Transverse colon (tissue), 4 donors: ENCODE data around the gene PLA2G4B.

ENCODE experiments used
- EP300 ChIP-seq: sonication (generic); formaldehyde crosslinking; IDR thresholded peaks from one replicate; pipeline ENCODE4 v1.6.1; 2017; ENCODE audit warnings: antibody characterized with exemption, low read depth
- POLR2AphosphoS5 ChIP-seq, 3 donors: sonication (generic); formaldehyde crosslinking; IDR thresholded peaks; one replicate each; pipeline ENCODE4 v1.6.1; 2016; ENCODE audit warnings: antibody characterized with exemption in 3 of 3
- TF ChIP-seq, protein P1 (sequence below), 5 experiments: fragments of 200-600 bp in 3 of 5; fragments of 450-650 bp in 2 of 5; sonication (generic) in 3 of 5; IDR thresholded peaks; 1 replicate in 2 of 5; 2 replicates in 3 of 5; pipeline ENCODE4 v1.5.1; 2016 to 2017; ENCODE audit warnings: antibody characterized with exemption in 5 of 5, inconsistent platforms in 3 of 5, mild to moderate bottlenecking in 2 of 5, moderate library complexity in 1 of 5

DNA sequence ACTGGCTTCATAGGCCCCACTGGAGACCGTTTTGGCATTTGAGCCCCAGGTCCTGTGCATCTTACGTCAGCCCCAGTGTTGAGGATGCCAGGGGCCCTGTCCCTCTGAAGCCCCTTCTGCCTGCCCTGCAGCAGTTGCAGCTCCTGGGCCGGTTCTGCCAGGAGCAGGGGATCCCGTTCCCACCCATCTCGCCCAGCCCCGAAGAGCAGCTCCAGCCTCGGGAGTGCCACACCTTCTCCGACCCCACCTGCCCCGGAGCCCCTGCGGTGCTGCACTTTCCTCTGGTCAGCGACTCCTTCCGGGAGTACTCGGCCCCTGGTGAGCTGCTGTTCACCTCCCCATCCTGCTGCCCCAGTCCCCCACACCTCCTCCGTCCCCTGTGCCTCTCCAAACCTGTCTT lies 8.6 kb downstream of the PLA2G4B start:
- TF ChIP-seq, protein P1, sequence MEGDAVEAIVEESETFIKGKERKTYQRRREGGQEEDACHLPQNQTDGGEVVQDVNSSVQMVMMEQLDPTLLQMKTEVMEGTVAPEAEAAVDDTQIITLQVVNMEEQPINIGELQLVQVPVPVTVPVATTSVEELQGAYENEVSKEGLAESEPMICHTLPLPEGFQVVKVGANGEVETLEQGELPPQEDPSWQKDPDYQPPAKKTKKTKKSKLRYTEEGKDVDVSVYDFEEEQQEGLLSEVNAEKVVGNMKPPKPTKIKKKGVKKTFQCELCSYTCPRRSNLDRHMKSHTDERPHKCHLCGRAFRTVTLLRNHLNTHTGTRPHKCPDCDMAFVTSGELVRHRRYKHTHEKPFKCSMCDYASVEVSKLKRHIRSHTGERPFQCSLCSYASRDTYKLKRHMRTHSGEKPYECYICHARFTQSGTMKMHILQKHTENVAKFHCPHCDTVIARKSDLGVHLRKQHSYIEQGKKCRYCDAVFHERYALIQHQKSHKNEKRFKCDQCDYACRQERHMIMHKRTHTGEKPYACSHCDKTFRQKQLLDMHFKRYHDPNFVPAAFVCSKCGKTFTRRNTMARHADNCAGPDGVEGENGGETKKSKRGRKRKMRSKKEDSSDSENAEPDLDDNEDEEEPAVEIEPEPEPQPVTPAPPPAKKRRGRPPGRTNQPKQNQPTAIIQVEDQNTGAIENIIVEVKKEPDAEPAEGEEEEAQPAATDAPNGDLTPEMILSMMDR (IDR thresholded peaks at IDR 0.05): no peak
- no peak for TF ChIP-seq EP300
- no peak for TF ChIP-seq POLR2AphosphoS5 (IDR thresholded peaks at IDR 0.05)
